ENCODE measurements around the gene PDCD7. TPM values are rescaled to one million over a fixed set of nuclear protein-coding genes. Genes with fewer than 3 reads are reported as not detected.

PDCD7 gene
- total RNA-seq, 1 experiment from 2014 or later = 19.7 TPM

- ChIA-PET CTCF (no interaction called here), POLR2A (interaction anchor here (0.6 kb wide), 1 partner anchor 274 kb away, joined by 5 read pairs; no protein-coding TSS in a partner anchor)
- no peaks in the 10 kb centered on the region for H3K27me3 ChIP-seq (ENCODE audit: control insufficient read depth, insufficient read depth, low read length)
- H3K9me3 ChIP-seq (ENCODE audit: control insufficient read depth, insufficient read depth, low read depth, low read length) = no peaks in the 10 kb centered on the region
- no peak overlapping the region for H3K4me3 ChIP-seq (ENCODE audit: low read depth in 2 of 2, low read length in 2 of 2)
- no peak for TF ChIP-seq SIN3A (IDR thresholded peaks at IDR 0.05; ENCODE audit: borderline replicate concordance, insufficient read depth, low read depth, low read length)
- no peak for TF ChIP-seq POLR2AphosphoS5 (IDR thresholded peaks at IDR 0.05; ENCODE audit: low read depth, low read length)
- TF ChIP-seq, protein P1, sequence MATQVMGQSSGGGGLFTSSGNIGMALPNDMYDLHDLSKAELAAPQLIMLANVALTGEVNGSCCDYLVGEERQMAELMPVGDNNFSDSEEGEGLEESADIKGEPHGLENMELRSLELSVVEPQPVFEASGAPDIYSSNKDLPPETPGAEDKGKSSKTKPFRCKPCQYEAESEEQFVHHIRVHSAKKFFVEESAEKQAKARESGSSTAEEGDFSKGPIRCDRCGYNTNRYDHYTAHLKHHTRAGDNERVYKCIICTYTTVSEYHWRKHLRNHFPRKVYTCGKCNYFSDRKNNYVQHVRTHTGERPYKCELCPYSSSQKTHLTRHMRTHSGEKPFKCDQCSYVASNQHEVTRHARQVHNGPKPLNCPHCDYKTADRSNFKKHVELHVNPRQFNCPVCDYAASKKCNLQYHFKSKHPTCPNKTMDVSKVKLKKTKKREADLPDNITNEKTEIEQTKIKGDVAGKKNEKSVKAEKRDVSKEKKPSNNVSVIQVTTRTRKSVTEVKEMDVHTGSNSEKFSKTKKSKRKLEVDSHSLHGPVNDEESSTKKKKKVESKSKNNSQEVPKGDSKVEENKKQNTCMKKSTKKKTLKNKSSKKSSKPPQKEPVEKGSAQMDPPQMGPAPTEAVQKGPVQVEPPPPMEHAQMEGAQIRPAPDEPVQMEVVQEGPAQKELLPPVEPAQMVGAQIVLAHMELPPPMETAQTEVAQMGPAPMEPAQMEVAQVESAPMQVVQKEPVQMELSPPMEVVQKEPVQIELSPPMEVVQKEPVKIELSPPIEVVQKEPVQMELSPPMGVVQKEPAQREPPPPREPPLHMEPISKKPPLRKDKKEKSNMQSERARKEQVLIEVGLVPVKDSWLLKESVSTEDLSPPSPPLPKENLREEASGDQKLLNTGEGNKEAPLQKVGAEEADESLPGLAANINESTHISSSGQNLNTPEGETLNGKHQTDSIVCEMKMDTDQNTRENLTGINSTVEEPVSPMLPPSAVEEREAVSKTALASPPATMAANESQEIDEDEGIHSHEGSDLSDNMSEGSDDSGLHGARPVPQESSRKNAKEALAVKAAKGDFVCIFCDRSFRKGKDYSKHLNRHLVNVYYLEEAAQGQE (IDR thresholded peaks at IDR 0.05; ENCODE audit: insufficient read depth in 1 of 2, low read depth in 2 of 2, low read length in 1 of 2) = no peak
- TF ChIP-seq TCF7L2 (IDR thresholded peaks at IDR 0.05; ENCODE audit: low read depth, low read length) = no peak
- no peak for TF ChIP-seq CTCF (IDR thresholded peaks at IDR 0.05)
- DNase-seq (ENCODE audit: low read depth, low spot score) = no peak
- in situ Hi-C loops (cut with HindIII; ENCODE audit: low pct_unique_long_range_greater_than_20kb, low sequenced_read_pairs) (no loop called here), intact Hi-C loops (cut with micrococcal nuclease; ENCODE audit: unreplicated experiment) (no loop called here)
- H3K36me3 ChIP-seq (ENCODE audit: control insufficient read depth, insufficient read depth, low read length) = peaks cover 26% of the 10 kb centered on the region
- BruUV-seq (replicated peaks) = no TSS peak
- H3K27ac ChIP-seq (ENCODE audit: low read length) = no peak overlapping the region
- no peaks in the 10 kb centered on the region for H3K4me1 ChIP-seq (ENCODE audit: control insufficient read depth, insufficient read depth, low read length)
- ATAC-seq = no peak
Observed at GRCh38 chr15:65176056-65176455, 42.4 kb upstream of the PDCD7 start.

GRCh38 chr15:65175511-65175910 lies 41.9 kb upstream of the PDCD7 start:
- Histone ChIP-seq H3K4me1 (ENCODE audit: control insufficient read depth, insufficient read depth, low read length) (no peaks in the 10 kb centered on the region), H3K4me3 (ENCODE audit: low read depth in 2 of 2, low read length in 2 of 2) (no peak overlapping the region), H3K27me3 (ENCODE audit: control insufficient read depth, insufficient read depth, low read length) (no peaks in the 10 kb centered on the region), H3K9me3 (ENCODE audit: control insufficient read depth, insufficient read depth, low read depth, low read length) (no peaks in the 10 kb centered on the region), H3K36me3 (ENCODE audit: control insufficient read depth, insufficient read depth, low read length) (peaks cover 26% of the 10 kb centered on the region), H3K27ac (ENCODE audit: low read length) (no peak overlapping the region)
- DNase-seq (ENCODE audit: low read depth, low spot score) (no peak), ATAC-seq (no peak)
- ChIA-PET CTCF (no interaction called here), POLR2A (interaction anchor here (0.6 kb wide), 1 partner anchor 31 kb away, joined by 8 read pairs; no protein-coding TSS in a partner anchor)
- intact Hi-C loops (cut with micrococcal nuclease; ENCODE audit: unreplicated experiment) (no loop called here), in situ Hi-C loops (cut with HindIII; ENCODE audit: low pct_unique_long_range_greater_than_20kb, low sequenced_read_pairs) (no loop called here)
- no TSS peak for BruUV-seq (replicated peaks)
- TF ChIP-seq POLR2AphosphoS5 (IDR thresholded peaks at IDR 0.05; ENCODE audit: low read depth, low read length) (no peak), SIN3A (IDR thresholded peaks at IDR 0.05; ENCODE audit: borderline replicate concordance, insufficient read depth, low read depth, low read length) (no peak), CTCF (IDR thresholded peaks at IDR 0.05) (no peak), TCF7L2 (IDR thresholded peaks at IDR 0.05; ENCODE audit: low read depth, low read length) (no peak)
- TF ChIP-seq, protein P1 (IDR thresholded peaks at IDR 0.05; ENCODE audit: insufficient read depth in 1 of 2, low read depth in 2 of 2, low read length in 1 of 2) = no peak

Measured in Panc1 (cell line).